ENCODE measurements around the gene ZNF100. TPM values are rescaled to one million over a fixed set of nuclear protein-coding genes. Genes with fewer than 3 reads are reported as not detected.

ZNF100 gene
- total and polyA plus RNA-seq, 2 of the 4 experiments (the other 2 are of a cell fraction) = 2.2 to 5.9 TPM

- H3K4me1 ChIP-seq (ENCODE audit: control insufficient read depth, insufficient read depth, low read length) = no peaks in the 10 kb centered on the region
- no peak overlapping the region for H2BK5ac ChIP-seq (ENCODE audit: low read depth, low read length, poor library complexity, severe bottlenecking)
- H3K14ac ChIP-seq (replicated peaks; ENCODE audit: low read depth, low read length) = no peak overlapping the region
- H2AK9ac ChIP-seq (replicated peaks; ENCODE audit: low read depth, low read length, poor library complexity) = no peak overlapping the region
- no peak overlapping the region for H3K27ac ChIP-seq (ENCODE audit: insufficient read depth, low read length)
- H2AFZ ChIP-seq (replicated peaks; ENCODE audit: low read length, poor library complexity) = no peak overlapping the region
- H3K9ac ChIP-seq (ENCODE audit: low read depth, low read length) = no peak overlapping the region
- no peak overlapping the region for H2BK15ac ChIP-seq (ENCODE audit: low read depth, low read length)
- no peak overlapping the region for H3K4ac ChIP-seq (ENCODE audit: low read depth, low read length)
- no peak overlapping the region for H2AK5ac ChIP-seq (ENCODE audit: low read depth, low read length)
- no peak for DNase-seq
- intact Hi-C loops (cut with micrococcal nuclease) = no loop called here
- POLR2A ChIA-PET (ENCODE audit: unreplicated experiment) = no interaction called here
- H3K4me2 ChIP-seq (ENCODE audit: low read depth, low read length) = no peak overlapping the region
- no peaks in the 10 kb centered on the region for H3K79me1 ChIP-seq (ENCODE audit: low read depth in 1 of 2, low read length in 2 of 2)
- no peak overlapping the region for H3K4me3 ChIP-seq (ENCODE audit: insufficient read depth, low read depth, low read length)
- no TSS peak for BruUV-seq (replicated peaks)
- H2BK20ac ChIP-seq (ENCODE audit: low read depth, low read length) = no peak overlapping the region
- no peaks in the 10 kb centered on the region for H4K20me1 ChIP-seq (ENCODE audit: insufficient read depth, low read length)
- no peak overlapping the region for H3K56ac ChIP-seq (ENCODE audit: extremely low read depth, insufficient read depth, low read length)
- TF ChIP-seq MXI1 (IDR thresholded peaks at IDR 0.05; ENCODE audit: borderline replicate concordance, low read depth, low read length) = no peak
- TF ChIP-seq FOS (IDR thresholded peaks at IDR 0.05; ENCODE audit: low read depth, low read length) = no peak
- in situ Hi-C loops (cut with MboI; ENCODE audit: low sequenced_read_pairs) = no loop called here
- no peaks in the 10 kb centered on the region for H3K36me3 ChIP-seq (ENCODE audit: control insufficient read depth, insufficient read depth, low read length)
- CTCF ChIA-PET = no interaction called here
- no peak overlapping the region for H2BK120ac ChIP-seq (ENCODE audit: low read depth, low read length)
- peaks cover 9% of the 10 kb centered on the region for H3K9me3 ChIP-seq (ENCODE audit: control insufficient read depth, insufficient read depth, low read length)
- dilution Hi-C loops (cut with HindIII; ENCODE audit: low sequenced_read_pairs, unreplicated experiment) = no loop called here
- no peak for ATAC-seq (ENCODE audit: low read depth)
- no peak overlapping the region for H3K18ac ChIP-seq (ENCODE audit: low read depth, low read length)
- no peak overlapping the region for H4K8ac ChIP-seq (ENCODE audit: low read depth in 2 of 2, low read length in 2 of 2)
- no peaks in the 10 kb centered on the region for H3K27me3 ChIP-seq (ENCODE audit: control insufficient read depth, insufficient read depth, low read length)
- H3K9me1 ChIP-seq (ENCODE audit: insufficient read depth, low read length) = no peaks in the 10 kb centered on the region
- no CpG with 5 or more reads among the region's 3 CpGs for WGBS, 2 experiments (ENCODE audit: extremely low coverage in 2 of 2, insufficient read length in 1 of 2)
- no peak overlapping the region for H3K23ac ChIP-seq (ENCODE audit: low read depth, low read length)
- H4K5ac ChIP-seq (ENCODE audit: low read depth, low read length) = no peak overlapping the region
- no peak overlapping the region for H4K91ac ChIP-seq (ENCODE audit: insufficient read depth, low read depth, low read length)
Observed at GRCh38 chr19:21704320-21704719, 63.1 kb downstream of the ZNF100 start.
